Epithelial cell of esophagus (primary cell): Measurements from ENCODE around the gene ZNF778.

Source experiments
- DNase-seq: peaks from one replicate; pipeline ENCODE4 v3.0.0; 2010; ENCODE audit warnings: low read depth
- H3K4me3 ChIP-seq: 2 replicates; pipeline ENCODE4 v1.5.1; 2011; ENCODE audit warnings: mild to moderate bottlenecking, low read length, control low read depth
- CTCF ChIP-seq: IDR thresholded peaks from 2 replicates; pipeline ENCODE4 v1.5.1; 2011; ENCODE audit warnings: low read depth, mild to moderate bottlenecking, low read length, control low read depth, inconsistent platforms; ENCODE audit not compliant: insufficient read depth; ENCODE audit errors: missing control alignments

Gene ZNF778

GRCh38 chr16:89279666-89280481, 62.4 kb downstream of the ZNF778 start:
- DNase-seq: no peak
- H3K4me3 ChIP-seq: no peak overlapping the region
- no peak for TF ChIP-seq CTCF

GRCh38 chr16:89280546-89281188, 63.2 kb downstream of the ZNF778 start:
- TF ChIP-seq CTCF: no peak
- no peak for DNase-seq
- no peak overlapping the region for H3K4me3 ChIP-seq

- no peak for DNase-seq
- TF ChIP-seq CTCF: no peak
- no peak overlapping the region for H3K4me3 ChIP-seq
These were observed 63.7 kb downstream of the ZNF778 start for GRCh38 chr16:89281189-89281577.

GRCh38 chr16:89281829-89282228, 64.3 kb downstream of the ZNF778 start:
- DNase-seq: no peak
- H3K4me3 ChIP-seq: no peak overlapping the region
- no peak for TF ChIP-seq CTCF

- no peak overlapping the region for H3K4me3 ChIP-seq
- DNase-seq: no peak
- TF ChIP-seq CTCF: no peak
These were observed 65.0 kb downstream of the ZNF778 start for GRCh38 chr16:89282523-89282922.

- no peak overlapping the region for H3K4me3 ChIP-seq
- no peak for TF ChIP-seq CTCF
- DNase-seq: no peak
These were observed 65.9 kb downstream of the ZNF778 start for GRCh38 chr16:89283449-89283848.
